Transverse colon (tissue), 3 donors: ENCODE data around the gene FARP1.

Experiments
- POLR2A ChIP-seq: fragments of 450-650 bp; IDR thresholded peaks from one replicate; pipeline ENCODE4 v1.6.1; 2016; ENCODE audit warnings: antibody characterized with exemption, mild to moderate bottlenecking, moderate library complexity
- TF ChIP-seq, protein P1 (sequence below), 5 experiments: fragments of 200-600 bp in 3 of 5; fragments of 450-650 bp in 2 of 5; sonication (generic) in 3 of 5; IDR thresholded peaks; 1 replicate in 2 of 5; 2 replicates in 3 of 5; pipeline ENCODE4 v1.5.1; 2016 to 2017; ENCODE audit warnings: antibody characterized with exemption in 5 of 5, inconsistent platforms in 3 of 5, mild to moderate bottlenecking in 2 of 5, moderate library complexity in 1 of 5

DNA sequence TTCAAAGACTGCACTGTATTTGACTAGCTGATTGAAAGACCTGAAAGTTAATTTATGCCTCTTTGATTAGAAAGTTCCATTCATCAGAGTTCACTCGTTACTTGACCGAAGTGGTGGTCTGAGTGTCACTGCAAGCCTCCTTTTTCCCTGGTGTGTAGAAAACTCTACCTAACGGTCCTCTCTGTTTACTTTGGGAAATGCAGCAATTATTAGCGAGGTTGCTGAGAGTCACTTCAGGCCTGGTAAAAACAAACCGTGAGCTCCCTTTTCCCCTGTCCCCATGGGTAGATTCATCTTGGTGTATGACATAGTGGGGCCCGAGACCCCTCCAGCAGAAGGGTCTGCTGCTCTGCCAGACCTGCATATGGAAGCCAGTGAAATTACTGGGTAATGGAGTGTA is 161.0 kb downstream of the FARP1 start:
- no peak for TF ChIP-seq POLR2A
- TF ChIP-seq, protein P1, sequence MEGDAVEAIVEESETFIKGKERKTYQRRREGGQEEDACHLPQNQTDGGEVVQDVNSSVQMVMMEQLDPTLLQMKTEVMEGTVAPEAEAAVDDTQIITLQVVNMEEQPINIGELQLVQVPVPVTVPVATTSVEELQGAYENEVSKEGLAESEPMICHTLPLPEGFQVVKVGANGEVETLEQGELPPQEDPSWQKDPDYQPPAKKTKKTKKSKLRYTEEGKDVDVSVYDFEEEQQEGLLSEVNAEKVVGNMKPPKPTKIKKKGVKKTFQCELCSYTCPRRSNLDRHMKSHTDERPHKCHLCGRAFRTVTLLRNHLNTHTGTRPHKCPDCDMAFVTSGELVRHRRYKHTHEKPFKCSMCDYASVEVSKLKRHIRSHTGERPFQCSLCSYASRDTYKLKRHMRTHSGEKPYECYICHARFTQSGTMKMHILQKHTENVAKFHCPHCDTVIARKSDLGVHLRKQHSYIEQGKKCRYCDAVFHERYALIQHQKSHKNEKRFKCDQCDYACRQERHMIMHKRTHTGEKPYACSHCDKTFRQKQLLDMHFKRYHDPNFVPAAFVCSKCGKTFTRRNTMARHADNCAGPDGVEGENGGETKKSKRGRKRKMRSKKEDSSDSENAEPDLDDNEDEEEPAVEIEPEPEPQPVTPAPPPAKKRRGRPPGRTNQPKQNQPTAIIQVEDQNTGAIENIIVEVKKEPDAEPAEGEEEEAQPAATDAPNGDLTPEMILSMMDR (IDR thresholded peaks at IDR 0.05), result no peak
